HEK293 (cell line): ENCODE results near the gene CLDN10.
A peak's percentile ranks its signal among the peaks of the same experiment; 100 is the strongest.

Experiments used
- EGR2 ChIP-seq: fragments of 450-650 bp; formaldehyde crosslinking; IDR thresholded peaks from 2 replicates; pipeline ENCODE4 v1.5.1; 2016; ENCODE audit warnings: low read depth, missing biosample characterization, missing genetic modification characterization
- GLI2 ChIP-seq: fragments of 450-650 bp; formaldehyde crosslinking; IDR thresholded peaks from 2 replicates; pipeline ENCODE4; 2017; ENCODE audit warnings: missing biosample characterization, missing genetic modification characterization, low read depth, borderline replicate concordance
- MYNN ChIP-seq: fragments of 450-650 bp; formaldehyde crosslinking; IDR thresholded peaks from 2 replicates; pipeline ENCODE4 v1.5.1; 2016; ENCODE audit warnings: missing biosample characterization, missing genetic modification characterization, borderline replicate concordance
- OVOL3 ChIP-seq: fragments of 450-650 bp; formaldehyde crosslinking; IDR thresholded peaks from 2 replicates; pipeline ENCODE4 v1.5.1; 2016; ENCODE audit warnings: missing biosample characterization, missing genetic modification characterization
- REPIN1 ChIP-seq: fragments of 450-650 bp; formaldehyde crosslinking; IDR thresholded peaks from 2 replicates; pipeline ENCODE4 v1.5.1; 2017; ENCODE audit warnings: missing biosample characterization, missing genetic modification characterization, low read depth
- ZBTB7A ChIP-seq: fragments of 450-650 bp; formaldehyde crosslinking; IDR thresholded peaks from 2 replicates; pipeline ENCODE4 v1.5.1; 2016; ENCODE audit warnings: low read depth, missing biosample characterization, missing genetic modification characterization
- ZNF146 ChIP-seq: fragments of 450-650 bp; formaldehyde crosslinking; IDR thresholded peaks from 2 replicates; pipeline ENCODE4 v1.5.1; 2016; ENCODE audit warnings: missing biosample characterization, missing genetic modification characterization
- ZNF169 ChIP-seq: fragments of 450-650 bp; formaldehyde crosslinking; IDR thresholded peaks from 2 replicates; pipeline ENCODE4 v1.5.1; 2016; ENCODE audit warnings: missing biosample characterization, missing genetic modification characterization
- ZNF214 ChIP-seq: fragments of 450-650 bp; formaldehyde crosslinking; IDR thresholded peaks from 2 replicates; pipeline ENCODE4 v1.5.1; 2017; ENCODE audit warnings: missing biosample characterization, mild to moderate bottlenecking, missing genetic modification characterization, borderline replicate concordance
- ZNF274 ChIP-seq, 2 experiments: fragments of 200-500 bp in 1 of 2; fragments of 450-650 bp in 1 of 2; sonication (Bioruptor generic) in 1 of 2; formaldehyde crosslinking in 1 of 2; IDR thresholded peaks; 2 replicates each; pipeline versions ENCODE4 v1.5.1 to v1.6.1; 2014 to 2016; ENCODE audit warnings: borderline replicate concordance in 1 of 2, inconsistent platforms in 1 of 2, low read length in 1 of 2, missing biosample characterization in 1 of 2, missing genetic modification characterization in 1 of 2
- ZNF324 ChIP-seq: fragments of 450-650 bp; formaldehyde crosslinking; IDR thresholded peaks from 2 replicates; pipeline ENCODE4 v1.5.1; 2016; ENCODE audit warnings: missing biosample characterization, missing genetic modification characterization
- ZNF366 ChIP-seq: fragments of 450-650 bp; formaldehyde crosslinking; conservative IDR thresholded peaks from 2 replicates; pipeline ENCODE4 v1.5.1; 2016; ENCODE audit warnings: missing biosample characterization, missing genetic modification characterization
- ZNF48 ChIP-seq: fragments of 450-650 bp; formaldehyde crosslinking; IDR thresholded peaks from 2 replicates; pipeline ENCODE4 v1.5.1; 2016; ENCODE audit warnings: missing biosample characterization, missing genetic modification characterization
- ZNF560 ChIP-seq: fragments of 450-650 bp; formaldehyde crosslinking; IDR thresholded peaks from 2 replicates; pipeline ENCODE4 v1.5.1; 2017; ENCODE audit warnings: missing biosample characterization, missing genetic modification characterization, borderline replicate concordance
- ZNF596 ChIP-seq: fragments of 450-650 bp; IDR thresholded peaks from 2 replicates; pipeline ENCODE4 v1.5.0; 2018; ENCODE audit warnings: missing biosample characterization, mild to moderate bottlenecking, missing genetic modification characterization, moderate library complexity
- ZNF600 ChIP-seq: fragments of 450-650 bp; formaldehyde crosslinking; IDR thresholded peaks from 2 replicates; pipeline ENCODE4 v1.5.1; 2016; ENCODE audit warnings: missing biosample characterization, missing genetic modification characterization
- ZNF776 ChIP-seq: fragments of 450-650 bp; formaldehyde crosslinking; IDR thresholded peaks from 2 replicates; pipeline ENCODE4 v1.5.0; 2017; ENCODE audit warnings: missing biosample characterization, missing genetic modification characterization, borderline replicate concordance
- TF ChIP-seq, protein P1 (sequence below): fragments of 450-650 bp; formaldehyde crosslinking; IDR thresholded peaks from 2 replicates; pipeline ENCODE4 v1.5.1; 2016; ENCODE audit warnings: missing biosample characterization, missing genetic modification characterization
- TF ChIP-seq, protein P2 (sequence below): fragments of 450-650 bp; formaldehyde crosslinking; IDR thresholded peaks from 2 replicates; pipeline ENCODE4 v1.5.1; 2016; ENCODE audit warnings: missing biosample characterization, missing genetic modification characterization
- TF ChIP-seq, protein P3 (sequence below): fragments of 450-650 bp; formaldehyde crosslinking; IDR thresholded peaks from 2 replicates; pipeline ENCODE4 v1.5.1; 2016; ENCODE audit warnings: missing biosample characterization, missing genetic modification characterization
- TF ChIP-seq, protein P4 (sequence below): fragments of 450-650 bp; formaldehyde crosslinking; IDR thresholded peaks from 2 replicates; pipeline ENCODE4 v1.5.1; 2017; ENCODE audit warnings: missing biosample characterization, mild to moderate bottlenecking, missing genetic modification characterization, moderate library complexity

The CLDN10 gene

DNA sequence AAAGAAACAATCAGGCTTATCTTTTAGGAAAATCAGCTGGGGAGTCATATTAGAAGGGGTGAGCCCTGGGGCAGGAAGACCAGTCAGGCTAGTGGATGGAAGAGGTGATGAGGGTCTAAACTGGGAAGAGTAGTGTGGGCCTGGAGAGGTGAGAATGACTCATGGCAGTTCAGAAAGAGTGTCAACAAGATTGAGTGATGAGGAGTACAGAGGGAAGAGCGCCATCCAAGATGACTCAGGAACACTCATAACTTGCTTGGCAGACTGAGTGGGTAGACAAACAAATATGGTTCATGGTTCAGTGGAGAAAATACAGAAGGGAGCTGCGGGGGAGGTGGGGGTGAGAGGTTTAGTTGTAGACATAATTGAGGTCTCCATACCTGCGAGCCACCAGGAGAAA is 17.3 kb upstream of the CLDN10 start (continued):
- TF ChIP-seq, protein P1, sequence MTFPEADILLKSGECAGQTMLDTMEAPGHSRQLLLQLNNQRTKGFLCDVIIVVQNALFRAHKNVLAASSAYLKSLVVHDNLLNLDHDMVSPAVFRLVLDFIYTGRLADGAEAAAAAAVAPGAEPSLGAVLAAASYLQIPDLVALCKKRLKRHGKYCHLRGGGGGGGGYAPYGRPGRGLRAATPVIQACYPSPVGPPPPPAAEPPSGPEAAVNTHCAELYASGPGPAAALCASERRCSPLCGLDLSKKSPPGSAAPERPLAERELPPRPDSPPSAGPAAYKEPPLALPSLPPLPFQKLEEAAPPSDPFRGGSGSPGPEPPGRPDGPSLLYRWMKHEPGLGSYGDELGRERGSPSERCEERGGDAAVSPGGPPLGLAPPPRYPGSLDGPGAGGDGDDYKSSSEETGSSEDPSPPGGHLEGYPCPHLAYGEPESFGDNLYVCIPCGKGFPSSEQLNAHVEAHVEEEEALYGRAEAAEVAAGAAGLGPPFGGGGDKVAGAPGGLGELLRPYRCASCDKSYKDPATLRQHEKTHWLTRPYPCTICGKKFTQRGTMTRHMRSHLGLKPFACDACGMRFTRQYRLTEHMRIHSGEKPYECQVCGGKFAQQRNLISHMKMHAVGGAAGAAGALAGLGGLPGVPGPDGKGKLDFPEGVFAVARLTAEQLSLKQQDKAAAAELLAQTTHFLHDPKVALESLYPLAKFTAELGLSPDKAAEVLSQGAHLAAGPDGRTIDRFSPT, result peak; percentile 69
- TF ChIP-seq ZNF324 (tag by site-specific recombination) (peak; percentile 79), EGR2 (tag by site-specific recombination) (peak; percentile 96), ZNF596 (no peak), GLI2 (tag by site-specific recombination) (peak; percentile 41; the same call in 1 of the 2 replicates), MYNN (tag by site-specific recombination) (no peak), ZNF366 (tag by site-specific recombination) (0 out of 2 replicates have a peak, but pooled peaks have one; percentile 25), ZNF560 (tag by site-specific recombination) (no peak), REPIN1 (tag by site-specific recombination) (no peak), ZNF169 (tag by site-specific recombination) (no peak), ZNF776 (tag by site-specific recombination) (no peak), ZNF600 (peak; percentile 98), ZNF146 (tag by site-specific recombination) (0 out of 2 replicates have a peak, but pooled peaks have one; percentile 5), ZBTB7A (tag by site-specific recombination) (no peak), ZNF214 (tag by site-specific recombination) (no peak), ZNF274 (IDR thresholded peaks at IDR 0.05; ENCODE audit: low read length) (no peak), ZNF274 (tag by site-specific recombination; IDR thresholded peaks at IDR 0.05; ENCODE audit: borderline replicate concordance) (no peak), OVOL3 (tag by site-specific recombination) (no peak), ZNF48 (tag by site-specific recombination) (no peak)
- TF ChIP-seq, protein P2, sequence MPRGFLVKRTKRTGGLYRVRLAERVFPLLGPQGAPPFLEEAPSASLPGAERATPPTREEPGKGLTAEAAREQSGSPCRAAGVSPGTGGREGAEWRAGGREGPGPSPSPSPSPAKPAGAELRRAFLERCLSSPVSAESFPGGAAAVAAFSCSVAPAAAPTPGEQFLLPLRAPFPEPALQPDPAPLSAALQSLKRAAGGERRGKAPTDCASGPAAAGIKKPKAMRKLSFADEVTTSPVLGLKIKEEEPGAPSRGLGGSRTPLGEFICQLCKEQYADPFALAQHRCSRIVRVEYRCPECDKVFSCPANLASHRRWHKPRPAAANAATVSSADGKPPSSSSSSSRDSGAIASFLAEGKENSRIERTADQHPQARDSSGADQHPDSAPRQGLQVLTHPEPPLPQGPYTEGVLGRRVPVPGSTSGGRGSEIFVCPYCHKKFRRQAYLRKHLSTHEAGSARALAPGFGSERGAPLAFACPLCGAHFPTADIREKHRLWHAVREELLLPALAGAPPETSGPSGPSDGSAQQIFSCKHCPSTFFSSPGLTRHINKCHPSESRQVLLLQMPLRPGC, result peak; percentile 91
- TF ChIP-seq, protein P3, sequence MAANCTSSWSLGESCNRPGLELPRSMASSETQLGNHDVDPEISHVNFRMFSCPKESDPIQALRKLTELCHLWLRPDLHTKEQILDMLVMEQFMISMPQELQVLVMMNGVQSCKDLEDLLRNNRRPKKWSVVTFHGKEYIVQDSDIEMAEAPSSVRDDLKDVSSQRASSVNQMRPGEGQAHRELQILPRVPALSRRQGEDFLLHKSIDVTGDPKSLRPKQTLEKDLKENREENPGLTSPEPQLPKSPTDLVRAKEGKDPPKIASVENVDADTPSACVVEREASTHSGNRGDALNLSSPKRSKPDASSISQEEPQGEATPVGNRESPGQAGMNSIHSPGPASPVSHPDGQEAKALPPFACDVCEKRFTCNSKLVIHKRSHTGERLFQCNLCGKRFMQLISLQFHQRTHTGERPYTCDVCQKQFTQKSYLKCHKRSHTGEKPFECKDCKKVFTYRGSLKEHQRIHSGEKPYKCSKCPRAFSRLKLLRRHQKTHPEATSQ (tag by site-specific recombination), result peak; percentile 73; the same call in 1 of the 2 replicates
- TF ChIP-seq, protein P4, sequence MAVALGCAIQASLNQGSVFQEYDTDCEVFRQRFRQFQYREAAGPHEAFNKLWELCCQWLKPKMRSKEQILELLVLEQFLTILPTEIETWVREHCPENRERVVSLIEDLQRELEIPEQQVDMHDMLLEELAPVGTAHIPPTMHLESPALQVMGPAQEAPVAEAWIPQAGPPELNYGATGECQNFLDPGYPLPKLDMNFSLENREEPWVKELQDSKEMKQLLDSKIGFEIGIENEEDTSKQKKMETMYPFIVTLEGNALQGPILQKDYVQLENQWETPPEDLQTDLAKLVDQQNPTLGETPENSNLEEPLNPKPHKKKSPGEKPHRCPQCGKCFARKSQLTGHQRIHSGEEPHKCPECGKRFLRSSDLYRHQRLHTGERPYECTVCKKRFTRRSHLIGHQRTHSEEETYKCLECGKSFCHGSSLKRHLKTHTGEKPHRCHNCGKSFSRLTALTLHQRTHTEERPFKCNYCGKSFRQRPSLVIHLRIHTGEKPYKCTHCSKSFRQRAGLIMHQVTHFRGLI (tag by site-specific recombination), result no peak
